ENCODE data around the gene SPACA5.

SPACA5 gene

DNA sequence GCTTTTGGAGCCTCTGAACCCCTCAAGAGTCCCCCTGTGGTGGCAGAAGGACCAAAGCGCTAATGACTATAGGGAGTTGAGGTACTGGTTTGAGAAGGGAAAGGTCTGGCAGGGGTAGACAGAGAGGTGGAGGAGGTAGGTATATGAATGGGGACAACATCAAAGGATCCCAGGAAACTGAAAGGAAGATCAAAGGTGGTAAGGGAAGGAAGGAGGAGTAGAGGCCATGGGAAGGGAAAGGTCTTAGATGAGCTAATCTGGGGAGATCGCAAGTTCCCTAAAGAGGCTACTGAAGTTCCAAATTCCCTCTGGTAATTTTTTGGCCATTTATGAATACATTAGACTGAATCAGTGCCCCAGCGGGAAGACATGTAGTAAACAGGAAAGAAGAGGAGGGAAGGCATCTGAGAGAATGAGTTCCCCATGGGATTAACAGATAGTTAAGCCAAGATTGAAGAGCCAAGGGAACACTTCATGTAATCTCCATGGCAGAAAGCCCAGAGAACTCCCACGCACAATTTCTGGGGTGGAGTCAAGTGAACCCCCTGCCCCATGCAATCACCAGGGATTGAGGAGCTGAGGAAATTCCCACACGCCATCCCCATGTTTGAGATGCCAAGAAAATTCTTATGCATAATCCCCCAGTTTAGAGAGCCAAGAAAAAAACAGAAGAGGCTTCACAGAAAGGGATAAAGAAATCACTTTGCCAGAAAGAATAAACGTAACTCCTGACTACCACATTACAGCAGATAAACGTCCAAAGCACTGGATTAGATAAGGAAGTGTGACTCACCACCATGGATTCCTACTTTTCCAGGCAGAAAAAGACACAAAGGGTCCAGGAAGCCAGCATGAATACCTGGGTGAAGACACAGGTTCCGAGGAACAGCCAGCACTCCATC lies 38.9 kb downstream of the SPACA5 start:
- no peak for TF ChIP-seq CTCF (IDR thresholded peaks at IDR 0.05; ENCODE audit: low read depth, low read length, missing control alignments)
- in situ Hi-C loops (cut with HindIII; ENCODE audit: low sequenced_read_pairs): no loop called here
- H3K4me3 ChIP-seq (ENCODE audit: low read depth, low read length): no peak overlapping the region
- DNase-seq (ENCODE audit: low read depth): no peak

- in situ Hi-C loops (cut with HindIII; ENCODE audit: low sequenced_read_pairs): no loop called here
Observed at GRCh38 chrX:48046846-48047245, 40.1 kb downstream of the SPACA5 start.

GRCh38 chrX:48058621-48059295 lies 52.0 kb downstream of the SPACA5 start:
- in situ Hi-C loops (cut with HindIII; ENCODE audit: low sequenced_read_pairs): no loop called here
- no peak overlapping the region for H3K4me3 ChIP-seq (ENCODE audit: low read depth, low read length)
- TF ChIP-seq CTCF (IDR thresholded peaks at IDR 0.05; ENCODE audit: low read depth, low read length, missing control alignments): no peak
- DNase-seq (ENCODE audit: low read depth): no peak

More at GRCh38 chrX:48046846-48047245, 40.1 kb downstream of the SPACA5 start:
- no peak for TF ChIP-seq CTCF (IDR thresholded peaks at IDR 0.05; ENCODE audit: low read depth, low read length, missing control alignments)
- DNase-seq (ENCODE audit: low read depth): no peak
- no peak overlapping the region for H3K4me3 ChIP-seq (ENCODE audit: low read depth, low read length)

DNA sequence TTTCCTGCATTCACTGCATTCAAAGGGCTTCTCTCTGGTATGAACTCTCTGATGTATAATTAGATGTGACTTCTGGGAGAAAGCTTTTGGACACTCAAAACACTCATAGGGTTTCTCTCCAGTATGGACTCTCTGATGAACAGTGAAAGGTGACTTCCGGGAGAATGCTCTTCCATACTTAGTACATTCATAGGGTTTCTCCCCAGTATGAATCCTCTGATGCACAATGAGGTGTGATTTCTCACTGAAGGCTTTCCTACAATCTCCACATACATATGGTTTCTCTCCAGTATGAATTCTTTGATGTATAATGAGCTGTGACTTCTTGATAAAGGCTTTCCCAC lies 52.5 kb downstream of the SPACA5 start:
- H3K4me3 ChIP-seq (ENCODE audit: low read depth, low read length): no peak overlapping the region
- no peak for DNase-seq (ENCODE audit: low read depth)
- in situ Hi-C loops (cut with HindIII; ENCODE audit: low sequenced_read_pairs): no loop called here
- no peak for TF ChIP-seq CTCF (IDR thresholded peaks at IDR 0.05; ENCODE audit: low read depth, low read length, missing control alignments)

Data from astrocyte of the cerebellum (primary cell).